Thyroid gland (tissue), 4 donors: Measurements from ENCODE around the gene RPS6KL1. TPM values are rescaled to one million over a fixed set of nuclear protein-coding genes. Genes with fewer than 3 reads are reported as not detected.

ENCODE experiments used
- DNase-seq, 2 donors: peaks; one replicate each; pipeline ENCODE4 v3.0.0-alpha.2; 2019
- H3K27ac ChIP-seq, 3 donors: fragments of 200-600 bp; sonication (generic); 1 replicate in 2 of 3; 2 replicates in 1 of 3; pipeline ENCODE4 v1.5.1; 2016 to 2019; ENCODE audit warnings: mild to moderate bottlenecking in 1 of 3, moderate library complexity in 1 of 3
- H3K27me3 ChIP-seq: fragments of 200-600 bp; sonication (generic); one replicate; pipeline ENCODE4 v1.5.1; 2019
- H3K36me3 ChIP-seq, 2 donors: fragments of 200-600 bp; sonication (generic); one replicate each; pipeline ENCODE4 v1.5.1; 2016 to 2019
- H3K4me1 ChIP-seq, 2 donors: fragments of 200-600 bp; sonication (generic); one replicate each; pipeline ENCODE4 v1.5.1; 2017 to 2019
- H3K4me3 ChIP-seq, 3 donors: fragments of 200-600 bp; sonication (generic); replicated peaks in 1 of 3; 1 replicate in 2 of 3; 2 replicates in 1 of 3; pipeline ENCODE4 v1.5.1; 2016; ENCODE audit warnings: mild to moderate bottlenecking in 1 of 3
- H3K9me3 ChIP-seq: fragments of 200-600 bp; sonication (generic); one replicate; pipeline ENCODE4 v1.5.1; 2017
- CTCF ChIP-seq, 6 experiments: fragments of 200-600 bp in 3 of 6; fragments of 450-650 bp in 3 of 6; sonication (generic) in 3 of 6; IDR thresholded peaks; one replicate each; pipeline ENCODE4 v1.5.1; 2016 to 2019; ENCODE audit warnings: antibody characterized with exemption in 6 of 6, mild to moderate bottlenecking in 2 of 6, inconsistent platforms in 1 of 6, moderate library complexity in 1 of 6
- POLR2A ChIP-seq, 2 donors: fragments of 450-650 bp; IDR thresholded peaks; one replicate each; pipeline ENCODE4 v1.6.1; 2017; ENCODE audit warnings: antibody characterized with exemption in 2 of 2, mild to moderate bottlenecking in 2 of 2, moderate library complexity in 1 of 2
- WGBS, 2 donors: methylation state at CpG; one replicate each; pipeline ENCODE4 v1.1.5; 2017; 5-methylcytosine and 5-hydroxymethylcytosine counted together
- intact Hi-C: fragments of 100-400 bp; cut with DNase I; formaldehyde crosslinking; loops from one replicate; pipeline ENCODE4 v1.15.1; 2023
- total RNA-seq, 4 donors: library from RNA; depleted of rRNA; stranded (reverse); fragments of >200 nt; gene quantifications; one replicate each; pipeline ENCODE4 v1.2.3, GENCODE V29; 2016

RPS6KL1 gene
- total RNA-seq, 4 donors from 2014 or later = 5.7 to 16.4 (median 9.5) TPM

- WGBS, 2 donors = 91 to 96% methylated on average over 3 of the region's 3 CpGs
- intact Hi-C loops = no loop called here
- H3K4me3 ChIP-seq = no peak overlapping the region
- H3K36me3 ChIP-seq = peaks cover 87 to 98% of the 10 kb centered on the region in 2 donors
- TF ChIP-seq POLR2A (IDR thresholded peaks at IDR 0.05) (no peak), CTCF (IDR thresholded peaks at IDR 0.05) (no peak)
- H3K27me3 ChIP-seq = no peaks in the 10 kb centered on the region
- DNase-seq = no peak
- no peak overlapping the region for H3K27ac ChIP-seq
- no peaks in the 10 kb centered on the region for H3K9me3 ChIP-seq
- H3K4me1 ChIP-seq = peaks cover 0 to 19% of the 10 kb centered on the region in 2 donors
Observed at GRCh38 chr14:74896400-74896799, 26.7 kb downstream of the RPS6KL1 start.

GRCh38 chr14:74893614-74894091 lies 29.4 kb downstream of the RPS6KL1 start:
- Histone ChIP-seq H3K4me3 (no peak overlapping the region), H3K9me3 (no peaks in the 10 kb centered on the region), H3K4me1 (peaks cover 0 to 19% of the 10 kb centered on the region in 2 donors), H3K36me3 (peaks cover 78 to 86% of the 10 kb centered on the region in 2 donors), H3K27me3 (no peaks in the 10 kb centered on the region), H3K27ac (no peak overlapping the region)
- intact Hi-C loops = no loop called here
- TF ChIP-seq CTCF (IDR thresholded peaks at IDR 0.05) (no peak), POLR2A (IDR thresholded peaks at IDR 0.05) (no peak)
- WGBS, 2 donors = 68 to 88% methylated on average over 3 to 4 of the region's 4 CpGs
- DNase-seq = no peak

GRCh38 chr14:74892745-74893144 lies 30.3 kb downstream of the RPS6KL1 start:
- H3K4me3 ChIP-seq = no peak overlapping the region
- no peaks in the 10 kb centered on the region for H3K9me3 ChIP-seq
- peak overlapping the region in 1 of 3 donors; percentile 47 for H3K27ac ChIP-seq
- H3K4me1 ChIP-seq = peaks cover 0 to 15% of the 10 kb centered on the region in 2 donors
- peaks cover 69 to 77% of the 10 kb centered on the region in 2 donors for H3K36me3 ChIP-seq
- TF ChIP-seq CTCF (IDR thresholded peaks at IDR 0.05) (no peak), POLR2A (IDR thresholded peaks at IDR 0.05) (no peak)
- no peak for DNase-seq
- intact Hi-C loops = no loop called here
- H3K27me3 ChIP-seq = no peaks in the 10 kb centered on the region
- WGBS, 2 donors = 77 to 94% methylated on average over 5 of the region's 5 CpGs

- Histone ChIP-seq H3K27me3 (no peaks in the 10 kb centered on the region), H3K27ac (peak overlapping the region in 1 of 3 donors; percentile 47), H3K4me1 (peaks cover 0 to 15% of the 10 kb centered on the region in 2 donors), H3K36me3 (peaks cover 60 to 69% of the 10 kb centered on the region in 2 donors), H3K4me3 (no peak overlapping the region), H3K9me3 (no peaks in the 10 kb centered on the region)
- 57 to 85% methylated on average over 6 of the region's 6 CpGs for WGBS, 2 donors
- peak; percentile 29 to 36 for DNase-seq
- TF ChIP-seq CTCF (IDR thresholded peaks at IDR 0.05) (no peak), POLR2A (IDR thresholded peaks at IDR 0.05) (no peak)
- intact Hi-C loops = no loop called here
Observed at GRCh38 chr14:74891870-74892269, 31.2 kb downstream of the RPS6KL1 start.

GRCh38 chr14:74890262-74890661 lies 32.8 kb downstream of the RPS6KL1 start:
- Histone ChIP-seq H3K27ac (no peak overlapping the region), H3K4me1 (peaks cover 4 to 30% of the 10 kb centered on the region in 2 donors), H3K4me3 (no peak overlapping the region), H3K27me3 (no peaks in the 10 kb centered on the region), H3K9me3 (no peaks in the 10 kb centered on the region), H3K36me3 (peaks cover 47 to 55% of the 10 kb centered on the region in 2 donors)
- no peak for DNase-seq
- 96 to 97% methylated on average over 6 of the region's 6 CpGs for WGBS, 2 donors
- intact Hi-C loops = no loop called here
- TF ChIP-seq POLR2A (IDR thresholded peaks at IDR 0.05) = no peak
- TF ChIP-seq CTCF (IDR thresholded peaks at IDR 0.05) = no peak
